ENCODE results near the gene NLGN1.

NLGN1 gene

DNA sequence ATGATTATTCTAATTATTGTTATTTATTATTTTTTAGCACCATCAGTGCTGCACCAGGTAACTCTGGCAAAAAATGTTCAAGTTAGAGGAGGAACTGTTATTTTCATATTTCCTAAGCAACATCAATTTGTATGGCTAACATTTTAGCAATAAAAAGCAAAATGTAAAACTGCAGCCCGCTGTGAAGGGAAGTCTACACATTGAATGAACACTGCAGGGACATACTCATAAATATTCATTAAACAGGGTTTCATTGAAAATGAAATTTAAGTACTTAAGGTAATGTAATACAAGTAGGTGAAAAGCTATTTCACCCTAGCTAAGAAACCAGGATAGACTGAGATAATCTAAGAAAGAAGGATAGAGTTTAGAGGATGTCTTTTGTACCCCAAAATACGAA is 532.7 kb downstream of the NLGN1 start:
- DNase-seq = no peak

DNA sequence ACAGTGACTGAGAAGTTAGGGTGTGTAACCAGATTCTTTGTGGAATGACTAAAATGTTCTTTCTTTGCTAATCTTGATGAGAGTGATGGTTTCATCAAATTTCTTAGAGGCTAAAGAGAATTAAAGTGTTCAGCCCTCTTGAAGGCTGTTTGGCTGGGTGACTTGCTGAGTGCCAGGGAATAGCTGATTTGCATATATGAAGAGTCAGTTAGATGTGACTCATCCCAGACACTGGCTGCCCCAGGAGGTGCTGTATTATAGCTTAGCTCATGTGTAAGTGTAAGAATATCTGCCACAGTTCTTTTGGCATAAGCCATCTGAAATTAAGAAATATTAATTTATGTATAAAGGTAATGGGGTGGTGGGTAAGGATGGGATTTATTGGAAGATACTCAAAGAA is 535.1 kb downstream of the NLGN1 start:
- no peak for DNase-seq

DNA sequence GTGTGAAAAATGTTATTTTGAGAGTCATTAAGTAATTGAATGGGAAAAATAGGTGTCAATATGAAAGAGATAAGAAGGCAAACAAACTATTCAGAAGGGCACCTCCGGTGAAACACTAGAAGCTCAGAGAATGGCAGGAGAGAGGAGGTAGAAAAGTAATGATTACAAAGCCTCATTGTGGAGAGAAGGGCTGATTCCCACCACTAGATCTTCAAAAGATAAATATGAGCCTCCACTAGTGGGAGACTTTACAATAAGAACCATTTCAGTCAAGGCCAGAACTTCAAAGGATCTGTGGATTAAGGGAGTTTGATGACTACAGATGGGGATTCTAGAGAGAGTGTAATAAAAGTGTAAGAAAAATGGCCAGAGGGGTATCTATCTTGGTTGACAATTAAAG is 535.6 kb downstream of the NLGN1 start:
- no peak for DNase-seq

DNA sequence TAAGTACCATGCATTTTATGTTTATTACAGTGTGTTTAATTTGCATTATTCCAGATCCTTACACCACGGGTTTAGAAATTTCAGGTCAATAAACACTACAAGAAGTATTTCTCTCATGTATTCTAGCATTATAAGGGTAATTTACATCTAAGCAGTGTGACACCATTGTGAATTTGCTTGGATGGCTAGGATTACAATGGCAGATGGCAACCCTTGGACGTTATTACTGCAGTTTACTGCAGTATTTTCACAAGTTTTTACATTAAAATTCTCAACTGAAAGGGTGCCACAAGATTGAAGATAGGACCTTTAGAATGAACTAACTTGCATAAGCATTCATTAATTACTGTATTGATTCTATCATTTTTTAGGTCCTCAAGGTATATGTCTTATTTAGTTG is 538.8 kb downstream of the NLGN1 start:
- no peak for DNase-seq

DNA sequence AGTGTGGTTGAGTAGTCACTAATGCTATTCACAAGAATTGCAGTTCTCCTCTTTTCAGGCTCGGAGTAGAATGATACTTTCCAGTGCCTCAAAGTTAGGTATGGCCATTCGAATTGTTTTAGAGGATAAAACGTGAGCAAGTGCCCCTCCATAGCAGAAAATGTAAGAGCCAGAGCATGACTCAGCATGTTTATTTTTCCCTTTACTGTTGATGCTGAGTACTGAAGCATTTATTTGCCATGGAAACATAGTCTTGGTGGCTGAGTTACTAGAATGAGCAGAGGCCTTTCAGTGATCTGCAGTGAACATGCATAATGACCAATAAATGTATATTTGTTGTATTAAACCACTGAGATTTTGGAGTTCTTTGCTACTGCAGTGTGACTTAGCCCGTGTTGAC is 540.6 kb downstream of the NLGN1 start:
- DNase-seq = no peak

DNA sequence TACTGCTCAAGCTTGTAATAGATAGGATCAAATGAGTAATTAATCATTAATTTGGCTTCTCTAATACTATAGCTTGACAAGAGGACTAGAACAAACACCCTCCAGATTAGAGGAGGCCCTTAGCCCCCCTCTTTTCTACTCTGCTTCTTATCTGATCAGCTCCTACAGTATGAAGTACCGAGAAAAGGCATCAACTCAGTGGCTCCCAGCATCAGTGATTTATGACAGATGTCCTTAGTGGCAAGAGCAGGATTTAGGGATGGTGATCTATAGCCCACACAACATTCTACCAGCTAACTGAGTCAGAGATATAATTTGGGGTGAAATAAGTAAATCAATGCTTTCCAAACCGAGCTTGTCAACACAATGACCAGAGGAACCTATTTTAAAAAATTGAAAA is 541.1 kb downstream of the NLGN1 start:
- DNase-seq = no peak

DNA sequence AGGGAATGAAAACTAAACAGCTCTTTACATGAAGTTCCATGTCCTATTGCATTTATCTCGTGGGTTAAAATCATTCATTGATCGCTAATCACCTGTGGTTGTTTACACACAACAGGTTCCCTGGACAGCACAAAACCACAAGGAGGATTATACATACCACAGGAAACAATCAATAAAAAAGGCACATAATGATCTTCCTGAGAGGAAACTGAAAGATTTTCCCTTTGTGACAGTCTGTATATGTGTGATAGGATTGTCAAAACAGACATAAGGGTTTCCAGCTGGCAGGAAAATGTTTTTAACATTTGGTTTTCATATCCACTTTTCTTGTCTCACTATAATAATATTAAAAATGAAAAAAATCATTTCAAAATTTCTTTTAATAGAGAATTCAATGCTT is 541.8 kb downstream of the NLGN1 start:
- no peak for DNase-seq

DNA sequence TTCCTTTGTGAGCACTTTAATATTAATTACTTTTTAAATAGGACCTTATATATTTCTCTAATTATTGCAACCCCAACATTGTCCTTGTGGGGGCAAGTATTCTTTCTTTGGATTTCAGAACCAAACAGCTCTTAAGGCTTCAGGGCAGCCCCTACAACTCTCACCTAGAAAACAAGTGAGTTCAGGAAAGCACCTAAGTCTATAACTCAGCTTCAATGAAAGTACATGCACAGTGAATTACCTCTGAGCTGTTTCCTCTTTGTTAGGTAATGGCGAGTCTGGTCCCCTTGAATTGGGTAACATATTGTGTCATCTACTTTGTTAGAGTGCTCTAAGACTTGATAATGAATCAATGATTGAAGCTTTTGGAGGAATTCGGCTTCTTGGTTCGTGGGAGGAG is 545.7 kb downstream of the NLGN1 start:
- no peak for DNase-seq

DNA sequence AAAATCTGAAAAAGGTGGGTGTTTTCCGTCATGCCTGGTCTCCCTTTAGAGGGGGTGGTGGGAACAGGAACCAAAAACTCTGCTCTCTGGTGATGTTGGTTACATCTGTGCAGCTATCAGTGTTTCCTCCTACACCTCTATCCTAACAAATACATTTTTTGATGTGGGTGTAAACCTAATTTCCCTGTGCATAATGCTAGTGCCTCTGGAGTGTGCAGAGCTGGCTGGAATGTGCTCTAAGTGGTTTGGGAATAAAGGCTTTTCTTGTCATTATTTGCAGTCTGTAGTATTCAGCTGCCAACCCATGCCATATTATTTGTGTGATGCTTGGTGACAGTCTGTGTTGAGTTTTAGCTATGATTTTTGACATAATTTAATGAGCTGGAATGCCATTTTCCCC is 547.6 kb downstream of the NLGN1 start:
- DNase-seq = no peak

DNA sequence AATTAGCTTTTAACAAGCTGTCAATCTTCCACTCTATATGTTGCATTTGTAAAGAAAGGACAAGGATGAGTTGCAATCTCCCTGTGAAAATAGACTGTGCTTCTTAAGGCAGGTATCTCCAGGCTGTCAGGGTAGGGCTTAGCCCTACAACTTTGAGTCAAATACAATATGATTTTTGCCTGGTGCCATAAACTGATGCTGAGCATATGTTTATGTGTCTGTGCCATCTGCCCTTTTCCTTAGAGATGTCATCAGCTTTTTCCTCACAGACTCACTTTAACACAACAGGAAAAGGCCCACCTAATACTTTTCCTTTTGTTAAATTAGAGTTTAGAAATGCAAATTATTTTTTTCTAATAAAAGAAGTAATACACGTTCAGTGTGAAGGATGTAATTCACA is 548.3 kb downstream of the NLGN1 start:
- no peak for DNase-seq

DNA sequence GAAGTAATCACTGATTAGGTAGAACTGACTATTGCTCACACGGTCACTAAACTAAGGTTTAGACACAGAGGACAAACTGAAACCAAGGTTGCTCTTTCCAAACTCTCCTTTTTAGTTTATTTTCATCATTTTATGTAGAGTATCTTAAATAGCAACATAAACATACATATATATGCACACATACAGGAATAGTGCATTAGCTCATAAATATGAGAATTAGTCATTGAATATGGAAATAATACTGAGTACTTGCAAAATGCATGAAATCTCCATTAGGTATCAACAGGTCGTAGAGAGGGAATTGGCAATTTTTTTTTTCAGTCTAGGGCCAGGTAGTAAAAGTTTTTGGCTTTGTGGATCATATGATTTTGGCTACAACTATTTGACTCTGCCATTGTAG is 557.1 kb downstream of the NLGN1 start:
- no peak for DNase-seq

DNA sequence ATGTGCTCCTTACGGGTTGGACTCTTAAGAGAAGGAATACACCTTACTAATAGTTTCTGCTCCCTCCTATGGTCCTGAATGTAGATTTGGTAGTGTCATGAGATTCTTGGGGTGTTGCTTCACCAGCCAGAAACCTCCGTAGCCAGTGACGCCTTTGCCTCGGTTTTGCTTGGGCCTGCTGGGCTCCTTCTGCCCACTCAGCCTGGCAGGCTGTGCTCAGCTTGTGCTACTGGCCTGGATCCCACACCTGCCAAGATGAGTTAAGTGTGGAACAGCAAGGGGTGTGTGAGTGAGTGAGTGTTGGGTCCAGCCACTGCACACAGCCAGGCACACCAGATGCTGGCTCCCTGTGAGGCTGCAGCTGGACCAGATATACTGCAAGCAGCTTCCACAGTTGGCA is 560.1 kb downstream of the NLGN1 start:
- DNase-seq = no peak

DNA sequence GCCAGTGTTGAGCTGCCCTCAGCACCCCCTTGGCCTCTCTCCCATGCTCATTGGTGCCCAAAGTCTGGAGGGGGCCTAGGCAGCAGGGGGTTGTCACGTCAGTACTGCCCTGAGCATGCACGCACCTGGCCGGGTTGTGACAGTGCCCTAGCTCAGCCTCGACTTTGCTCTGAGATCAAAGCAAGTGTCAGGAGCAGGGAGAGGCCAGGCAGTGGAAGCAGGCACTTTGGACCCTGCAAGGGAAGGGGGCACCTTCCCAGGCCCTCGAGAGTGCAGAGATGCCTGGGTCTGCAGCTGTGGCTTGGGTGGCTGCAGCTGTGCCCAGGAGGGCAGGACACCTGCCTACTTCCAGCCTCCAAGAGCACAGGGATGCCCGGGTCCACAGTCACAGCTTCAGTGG is 561.3 kb downstream of the NLGN1 start:
- no peak for DNase-seq

DNA sequence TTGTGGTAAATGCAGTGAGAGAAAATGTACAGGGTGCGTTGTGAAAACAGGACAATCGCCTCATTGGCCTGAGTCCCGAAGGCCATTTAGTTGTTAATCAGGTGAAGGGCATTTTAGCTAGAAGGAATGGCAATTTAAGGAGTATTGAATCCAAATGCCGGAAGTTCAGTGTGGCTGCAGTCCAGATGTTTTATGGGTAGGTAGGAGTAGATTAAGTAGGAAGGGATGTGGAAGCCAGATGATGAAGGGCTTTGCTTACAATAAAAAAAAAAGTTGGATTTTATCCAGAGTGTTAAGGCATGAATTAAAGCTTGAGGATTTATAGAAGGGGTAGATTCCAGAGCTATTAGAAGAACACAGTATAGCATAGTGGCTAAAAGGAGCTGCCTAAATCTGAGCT is 572.7 kb downstream of the NLGN1 start:
- DNase-seq = no peak

DNA sequence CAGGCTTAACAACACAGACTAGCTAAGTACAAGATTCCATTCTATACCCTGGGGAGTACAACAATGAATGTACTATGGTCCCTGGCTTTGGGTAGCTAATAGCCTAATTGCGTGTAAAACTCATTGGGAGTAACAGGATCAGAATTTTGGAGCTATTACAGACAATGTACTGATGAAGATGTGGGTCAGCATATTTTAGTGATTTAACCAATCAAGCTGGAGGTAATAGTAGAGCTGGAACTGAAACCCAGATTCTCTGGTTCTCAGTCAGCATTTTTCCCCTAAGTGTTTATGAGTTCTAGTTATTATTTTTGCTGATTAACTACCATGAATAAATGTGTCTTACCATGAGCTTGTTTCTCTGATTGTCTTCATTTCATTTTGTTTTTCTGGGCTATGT is 578.7 kb downstream of the NLGN1 start:
- DNase-seq = no peak

DNA sequence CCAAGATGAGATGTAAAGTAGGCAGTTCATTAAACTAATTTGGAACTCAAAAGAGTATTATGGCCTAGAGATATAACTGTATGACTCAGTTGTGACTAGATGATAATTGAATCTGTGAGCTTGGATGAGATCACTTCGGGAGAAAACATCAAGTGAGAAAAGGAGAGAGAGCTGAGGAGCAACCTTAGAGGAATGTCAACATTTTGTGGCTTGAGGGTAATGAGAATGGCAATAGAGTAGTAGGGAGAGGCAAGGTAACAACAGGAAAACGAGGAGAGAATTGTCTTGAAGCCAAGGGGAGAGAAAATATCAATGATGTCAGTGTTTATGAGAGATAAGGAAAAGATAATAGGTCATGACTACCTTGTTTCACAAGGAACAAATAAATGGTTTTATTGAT is 580.2 kb downstream of the NLGN1 start:
- DNase-seq = no peak

DNA sequence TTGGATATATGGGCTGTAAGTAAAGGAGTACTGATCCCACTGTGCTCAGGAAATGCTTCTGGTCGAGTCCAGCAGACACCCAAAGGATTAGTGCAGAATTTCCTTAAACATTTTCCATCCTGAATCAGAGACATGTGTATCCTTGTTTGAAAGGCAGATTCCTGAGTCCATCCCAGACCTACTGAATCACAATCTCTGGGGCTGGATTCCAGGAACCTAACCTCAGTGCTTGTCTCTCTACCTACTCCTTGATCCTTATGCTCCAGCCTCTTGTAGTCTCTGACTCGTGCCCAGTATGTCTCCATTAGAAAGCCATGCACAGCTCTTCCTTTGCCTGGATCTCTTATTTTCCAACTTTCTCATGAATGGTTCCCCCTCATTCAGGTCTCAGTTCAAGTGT is 585.8 kb downstream of the NLGN1 start:
- DNase-seq = no peak

DNA sequence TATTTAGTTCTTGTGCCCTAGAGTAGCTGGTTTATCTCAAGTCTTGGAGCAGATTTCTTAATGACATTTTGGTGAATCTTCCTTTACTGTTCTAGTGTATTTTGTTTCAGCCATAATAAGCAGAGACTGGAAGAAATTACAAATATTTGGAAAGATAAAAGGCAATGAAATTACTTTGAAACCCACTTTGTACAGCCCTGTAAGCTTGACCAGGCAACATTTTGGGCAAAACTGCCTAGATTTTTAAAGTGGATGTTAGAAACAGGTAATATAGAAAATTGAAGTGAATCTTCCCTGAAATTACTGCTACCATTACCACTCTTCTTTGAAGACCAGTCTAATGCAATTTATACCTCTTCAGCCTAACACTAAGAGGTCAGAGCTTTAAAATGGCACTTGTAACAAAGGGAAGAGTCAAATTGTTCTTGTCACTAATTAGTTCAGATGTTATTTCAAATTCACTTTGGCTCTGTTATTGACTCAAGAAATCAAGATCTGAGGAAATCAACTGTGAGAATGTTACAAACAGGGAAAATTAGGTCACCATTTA is 589.4 kb downstream of the NLGN1 start:
- DNase-seq = no peak

DNA sequence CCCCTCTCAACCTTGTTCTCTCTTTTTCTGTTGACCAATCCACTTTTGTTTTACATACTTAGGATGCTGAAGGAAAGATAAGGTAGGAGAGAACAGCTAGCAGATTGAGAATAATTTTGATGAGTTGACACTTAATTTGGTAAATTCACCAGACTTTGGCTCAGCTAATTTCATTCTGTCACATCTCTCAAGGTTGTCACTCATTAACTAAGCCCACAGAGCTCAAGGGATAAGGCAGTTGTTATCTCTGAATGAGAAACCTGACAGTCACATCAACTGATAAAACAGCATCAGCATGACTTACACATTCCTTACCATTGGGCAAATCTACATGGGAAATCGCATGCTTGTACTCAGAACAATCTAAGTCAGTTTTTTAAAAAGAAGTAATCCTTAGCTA is 591.4 kb downstream of the NLGN1 start:
- no peak for DNase-seq

DNA sequence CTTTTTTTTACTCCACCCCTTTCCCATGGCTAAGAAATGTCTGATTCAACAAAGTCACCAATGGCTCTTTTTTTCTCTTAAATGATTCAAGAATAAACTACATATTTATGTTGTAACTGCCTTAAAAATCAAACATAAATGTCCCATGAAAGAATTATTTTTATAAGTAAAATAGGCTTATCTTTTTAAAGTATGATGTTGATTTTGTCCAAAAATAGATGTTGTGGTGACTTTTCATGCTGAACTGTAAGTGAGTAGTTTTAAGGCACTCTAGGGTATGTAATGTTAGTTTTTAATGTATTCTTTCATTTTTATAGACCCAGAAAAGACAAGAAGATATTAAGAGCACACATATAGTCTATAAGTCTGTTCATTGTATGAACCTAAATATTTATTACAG is 594.9 kb downstream of the NLGN1 start:
- DNase-seq = no peak

DNA sequence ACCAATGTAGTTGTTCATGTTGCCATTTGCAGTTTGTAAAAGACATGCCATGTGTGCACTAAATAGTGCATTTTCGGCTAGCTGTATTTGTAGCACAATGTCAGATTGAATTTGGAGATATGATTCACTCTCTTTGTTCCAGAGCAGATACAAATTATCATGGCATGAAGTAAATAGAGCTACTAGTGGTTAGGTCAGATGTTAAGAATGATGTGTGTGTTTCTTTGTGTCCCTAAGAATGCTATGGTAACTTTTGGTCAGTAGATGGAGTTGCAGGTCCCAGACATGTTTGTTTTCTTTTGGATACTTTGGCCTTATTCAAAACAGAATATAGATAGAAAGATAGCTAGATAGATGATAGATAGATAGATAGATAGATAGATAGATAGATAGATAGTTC is 595.8 kb downstream of the NLGN1 start:
- no peak for DNase-seq

DNA sequence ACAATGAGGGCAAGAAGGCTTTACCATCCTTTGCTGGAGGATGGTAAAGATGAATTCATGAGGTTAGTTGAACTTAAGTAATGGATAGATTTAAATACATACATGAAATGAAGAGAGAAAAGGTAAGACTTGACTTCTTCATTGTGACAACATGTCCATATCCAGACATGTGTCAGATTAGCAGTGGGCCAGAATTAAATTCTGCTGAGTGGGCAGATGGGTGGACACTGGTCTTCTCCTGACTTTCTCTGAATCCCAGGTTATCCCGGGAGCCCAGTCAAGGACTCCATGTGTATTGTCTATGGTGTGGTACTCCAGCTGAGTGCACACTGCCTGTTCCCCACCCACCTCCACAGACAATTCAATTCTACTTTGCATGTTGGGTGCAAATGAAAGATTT is 603.1 kb downstream of the NLGN1 start:
- DNase-seq = no peak

DNA sequence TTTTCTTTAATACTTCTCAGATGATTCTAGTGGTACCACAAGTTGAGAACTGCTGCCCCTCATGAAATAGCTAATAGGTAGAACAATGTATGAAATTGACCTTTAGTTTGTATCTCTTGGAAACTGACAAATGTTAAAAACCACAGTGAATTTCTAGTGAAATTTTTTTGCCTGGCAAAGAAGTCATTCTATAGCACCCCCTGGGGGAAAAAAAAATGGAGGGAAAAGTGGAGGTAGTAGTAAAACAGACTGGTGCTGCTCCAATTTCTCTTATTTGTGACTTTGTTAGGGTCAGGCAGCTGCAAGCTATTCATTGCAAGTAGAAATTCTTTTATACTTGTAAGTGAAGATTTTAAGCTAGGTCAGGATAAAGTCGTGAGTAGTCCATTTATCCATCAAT is 605.0 kb downstream of the NLGN1 start:
- no peak for DNase-seq

DNA sequence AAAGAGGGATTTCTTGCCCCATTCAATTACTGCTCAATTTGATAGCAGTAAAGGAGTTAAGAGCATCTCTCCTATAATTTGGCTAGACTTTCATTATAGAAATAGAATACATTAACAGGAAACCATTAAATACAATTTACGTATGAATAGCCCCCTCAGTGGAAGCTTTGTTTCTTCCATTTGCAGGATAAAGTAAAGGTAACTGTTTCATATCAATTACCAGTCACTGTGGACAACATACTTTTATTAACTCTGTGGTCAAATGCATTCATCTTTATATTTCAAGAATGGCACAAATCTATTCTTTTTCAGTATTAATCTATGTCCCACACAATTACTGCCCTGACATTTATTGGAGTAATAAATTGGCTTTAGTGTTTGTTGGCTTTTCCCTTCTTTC is 613.4 kb downstream of the NLGN1 start:
- DNase-seq = no peak

DNA sequence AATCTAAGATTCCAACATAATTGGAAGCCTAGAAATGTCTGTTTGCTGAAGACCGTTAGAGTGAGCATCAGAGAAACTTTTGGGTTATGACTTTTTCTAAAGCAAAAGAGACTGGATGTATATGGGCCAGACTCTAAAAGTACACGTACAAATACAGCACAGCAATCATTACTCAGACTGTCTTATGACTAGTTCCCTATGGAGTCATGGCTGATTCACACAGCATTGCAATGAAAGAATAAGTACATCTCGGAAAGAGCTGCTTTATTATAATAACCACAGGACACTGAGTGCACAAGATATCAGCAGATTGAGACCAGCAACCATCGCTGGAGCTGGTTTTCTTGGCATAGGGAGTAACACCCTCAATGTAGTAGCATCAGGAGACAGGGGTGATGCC is 618.6 kb downstream of the NLGN1 start:
- no peak for DNase-seq

DNA sequence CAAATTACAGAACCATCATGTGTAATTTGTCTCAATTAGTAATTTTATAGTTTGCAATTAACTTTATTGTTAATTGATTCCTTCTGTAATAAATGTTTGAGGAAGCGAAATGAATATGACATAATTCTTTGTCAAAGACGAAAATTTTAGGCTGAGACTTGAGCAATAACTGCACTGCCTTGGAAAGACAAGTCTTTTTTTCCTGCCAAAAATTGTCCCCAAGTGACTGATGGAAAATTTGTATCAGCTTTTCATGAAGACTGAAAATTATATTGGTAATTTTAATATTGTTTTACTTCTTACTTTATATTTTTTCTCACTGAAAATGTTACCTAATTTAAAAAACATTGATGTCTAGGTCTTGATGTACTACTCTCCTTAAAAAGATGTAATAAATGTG is 622.6 kb downstream of the NLGN1 start:
- no peak for DNase-seq

Data from NCI-H187 treated with DMSO at 0.1 percent for 48 hours (cell line).